ENCODE results near the gene SAMSN1. TPM values are rescaled to one million over a fixed set of nuclear protein-coding genes. Genes with fewer than 3 reads are reported as not detected.

Gene SAMSN1
- total RNA-seq, 1 experiment from 2014 or later: 2.8 TPM

DNA sequence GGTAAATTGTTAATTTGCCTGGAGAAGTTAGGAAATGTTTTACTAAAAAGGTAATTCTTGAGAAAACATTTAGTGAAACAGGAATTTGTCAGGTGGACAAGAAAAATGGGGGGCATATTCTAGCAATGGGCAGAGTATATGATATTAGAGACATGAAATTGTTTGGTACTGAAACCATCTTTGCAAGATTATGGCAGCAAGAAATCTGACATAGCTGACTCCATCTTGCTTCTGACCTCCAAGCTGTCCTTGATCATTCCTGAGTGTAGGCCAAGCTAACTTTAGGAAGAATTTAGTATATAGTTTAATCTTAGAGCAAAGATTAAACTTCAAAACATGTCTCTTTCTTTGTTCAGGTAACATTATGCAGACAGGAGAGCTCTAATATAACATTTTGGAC, 14.0 kb upstream of the SAMSN1 start:
- H2BK5ac ChIP-seq (ENCODE audit: insufficient read length, low read length): no peak overlapping the region
- no peak overlapping the region for H2BK120ac ChIP-seq (ENCODE audit: low read depth, low read length, poor library complexity, severe bottlenecking)
- H3K14ac ChIP-seq (ENCODE audit: insufficient read depth, low read length): no peak overlapping the region
- H2AFZ ChIP-seq (ENCODE audit: low read length): no peak overlapping the region
- no peak for DNase-seq
- no peak overlapping the region for H4K5ac ChIP-seq (ENCODE audit: insufficient read length, low read depth, low read length)
- no peak overlapping the region for H2AK5ac ChIP-seq (ENCODE audit: insufficient read length, low read length)
- no peak overlapping the region for H2BK20ac ChIP-seq (ENCODE audit: low read depth, low read length, poor library complexity, severe bottlenecking)
- Mint-ChIP-seq H3K4me1 (peaks cover 2% of the 10 kb centered on the region in 2 experiments; a peak in 3 of 4 replicates), H3K36me3 (ENCODE audit: insufficient read depth in 1 of 3, low read depth in 3 of 3) (peaks cover 11 to 17% (median 13%) of the 10 kb centered on the region in 3 experiments; a peak in 5 of 7 replicates), H3K9me3 (peaks cover 5 to 25% of the 10 kb centered on the region in 2 experiments), H3K4me3 (no peak overlapping the region), H3K27me3 (ENCODE audit: low read depth) (no peaks in the 10 kb centered on the region), H3K27ac (no peak overlapping the region)
- no peak overlapping the region for H3K4ac ChIP-seq (ENCODE audit: low read depth, low read length)
- H3K4me1 ChIP-seq (ENCODE audit: insufficient read depth, low read length): no peaks in the 10 kb centered on the region; the same call in 1 of the 2 replicates
- H2BK15ac ChIP-seq (ENCODE audit: low read depth, low read length): no peak overlapping the region
- H3K9me3 ChIP-seq (ENCODE audit: control insufficient read depth, low read depth, low read length): no peaks in the 10 kb centered on the region
- no peaks in the 10 kb centered on the region; the same call in 1 of the 2 replicates for H3K79me2 ChIP-seq (ENCODE audit: insufficient read depth, low read length)
- H3K56ac ChIP-seq (ENCODE audit: insufficient read length, low read depth, low read length): no peak overlapping the region
- H3K79me1 ChIP-seq (ENCODE audit: insufficient read depth, low read depth, low read length, poor library complexity, severe bottlenecking): no peaks in the 10 kb centered on the region
- H3K27me3 ChIP-seq (ENCODE audit: insufficient read depth, low read length): no peaks in the 10 kb centered on the region
- H3K23me2 ChIP-seq (ENCODE audit: insufficient read length, low read depth, low read length, poor library complexity, severe bottlenecking): no peaks in the 10 kb centered on the region
- no peak overlapping the region for H3K27ac ChIP-seq (ENCODE audit: insufficient read length, low read depth, low read length)
- TF ChIP-seq, protein P1, sequence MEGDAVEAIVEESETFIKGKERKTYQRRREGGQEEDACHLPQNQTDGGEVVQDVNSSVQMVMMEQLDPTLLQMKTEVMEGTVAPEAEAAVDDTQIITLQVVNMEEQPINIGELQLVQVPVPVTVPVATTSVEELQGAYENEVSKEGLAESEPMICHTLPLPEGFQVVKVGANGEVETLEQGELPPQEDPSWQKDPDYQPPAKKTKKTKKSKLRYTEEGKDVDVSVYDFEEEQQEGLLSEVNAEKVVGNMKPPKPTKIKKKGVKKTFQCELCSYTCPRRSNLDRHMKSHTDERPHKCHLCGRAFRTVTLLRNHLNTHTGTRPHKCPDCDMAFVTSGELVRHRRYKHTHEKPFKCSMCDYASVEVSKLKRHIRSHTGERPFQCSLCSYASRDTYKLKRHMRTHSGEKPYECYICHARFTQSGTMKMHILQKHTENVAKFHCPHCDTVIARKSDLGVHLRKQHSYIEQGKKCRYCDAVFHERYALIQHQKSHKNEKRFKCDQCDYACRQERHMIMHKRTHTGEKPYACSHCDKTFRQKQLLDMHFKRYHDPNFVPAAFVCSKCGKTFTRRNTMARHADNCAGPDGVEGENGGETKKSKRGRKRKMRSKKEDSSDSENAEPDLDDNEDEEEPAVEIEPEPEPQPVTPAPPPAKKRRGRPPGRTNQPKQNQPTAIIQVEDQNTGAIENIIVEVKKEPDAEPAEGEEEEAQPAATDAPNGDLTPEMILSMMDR (conservative IDR thresholded peaks at IDR 0.05): no peak
- H3K23ac ChIP-seq (ENCODE audit: insufficient read length, low read depth, low read length): no peak overlapping the region
- H4K8ac ChIP-seq (replicated peaks; ENCODE audit: insufficient read length, low read depth, low read length): no peak overlapping the region
- no peaks in the 10 kb centered on the region for H4K20me1 ChIP-seq (ENCODE audit: control insufficient read depth, insufficient read depth, insufficient read length)
- no peak overlapping the region for H3K9ac ChIP-seq (ENCODE audit: extremely low read depth, insufficient read length, low read length)
- H3K18ac ChIP-seq (ENCODE audit: insufficient read length, low read depth, low read length): no peak overlapping the region
- H2BK12ac ChIP-seq (ENCODE audit: insufficient read length, low read depth, low read length): no peak overlapping the region
- no peak overlapping the region for H3T11ph ChIP-seq (ENCODE audit: low read length)
- no peak overlapping the region for H3K4me2 ChIP-seq (ENCODE audit: insufficient read depth, insufficient read length, low read length)
- no peak overlapping the region for H4K91ac ChIP-seq (ENCODE audit: insufficient read length, low read depth, low read length)

Data from H9 (cell line).